Fibroblast of pulmonary artery (primary cell): ENCODE data around the gene PTGS1.

ENCODE experiments used
- DNase-seq: peaks from one replicate; pipeline ENCODE4 v3.0.0-alpha.2; 2010; ENCODE audit warnings: low read depth
- H3K4me3 ChIP-seq: replicated peaks from 2 replicates; pipeline ENCODE4 v1.5.1; 2011; ENCODE audit warnings: low read depth, mild to moderate bottlenecking, control low read depth, low read length, moderate library complexity
- CTCF ChIP-seq: IDR thresholded peaks from 2 replicates; pipeline ENCODE4 v1.5.1; 2011; ENCODE audit warnings: mild to moderate bottlenecking, control low read depth, low read length, inconsistent platforms; ENCODE audit errors: missing control alignments

The PTGS1 gene

GRCh38 chr9:122444041-122444733 lies 73.4 kb downstream of the PTGS1 start:
- peak; percentile 97 for DNase-seq
- no peak for TF ChIP-seq CTCF
- H3K4me3 ChIP-seq: no peak overlapping the region
